MM.1S (cell line): ENCODE measurements around the gene MAP4K3.

Experiments used
- DNase-seq: peaks from one replicate; pipeline ENCODE4 v3.0.0-alpha.2; 2015
- H2AFZ ChIP-seq: fragments of 300-600 bp; sonication (generic); 2 replicates; pipeline ENCODE4 v1.6.0; 2016; ENCODE audit warnings: antibody characterized with exemption, low read length
- H3F3A ChIP-seq: fragments of 300-600 bp; sonication (generic); 2 replicates; pipeline ENCODE4 v1.6.1; 2016; ENCODE audit warnings: mild to moderate bottlenecking, antibody characterized with exemption, low read length, moderate library complexity, mixed read lengths; ENCODE audit not compliant: insufficient read depth
- H3K27ac ChIP-seq: fragments of 300-600 bp; sonication (generic); 2 replicates; pipeline ENCODE4 v1.5.1; 2016; ENCODE audit warnings: mild to moderate bottlenecking, low read length
- H3K27me3 ChIP-seq: fragments of 300-600 bp; sonication (generic); replicated peaks from 2 replicates; pipeline ENCODE4 v1.6.0; 2016; ENCODE audit warnings: low read length; ENCODE audit not compliant: insufficient read depth
- H3K36me3 ChIP-seq: fragments of 300-600 bp; sonication (generic); replicated peaks from 2 replicates; pipeline ENCODE4 v1.6.1; 2016; ENCODE audit warnings: mild to moderate bottlenecking, low read length, mixed read lengths; ENCODE audit not compliant: insufficient read depth
- H3K4me1 ChIP-seq: fragments of 300-600 bp; sonication (generic); 2 replicates; pipeline ENCODE4 v1.6.1; 2016; ENCODE audit warnings: low read length, mixed read lengths
- H3K4me2 ChIP-seq: fragments of 300-600 bp; sonication (generic); 2 replicates; pipeline ENCODE4 v1.6.0; 2016; ENCODE audit warnings: low read depth, low read length
- H3K4me3 ChIP-seq: fragments of 300-600 bp; sonication (generic); 2 replicates; pipeline ENCODE4 v1.5.1; 2016; ENCODE audit warnings: low read length, mixed read lengths
- H3K79me2 ChIP-seq: fragments of 300-600 bp; sonication (generic); 2 replicates; pipeline ENCODE4 v1.6.1; 2016; ENCODE audit warnings: mixed run types, low read length, mixed read lengths
- H3K9ac ChIP-seq: fragments of 300-600 bp; sonication (generic); 2 replicates; pipeline ENCODE4 v1.6.1; 2016; ENCODE audit warnings: low read length, mixed read lengths
- H3K9me2 ChIP-seq: fragments of 300-600 bp; sonication (generic); replicated peaks from 2 replicates; pipeline ENCODE4 v1.6.1; 2016; ENCODE audit warnings: mild to moderate bottlenecking, low read length, mixed read lengths; ENCODE audit not compliant: insufficient read depth
- H3K9me3 ChIP-seq: fragments of 300-600 bp; sonication (generic); replicated peaks from 2 replicates; pipeline ENCODE4 v1.6.1; 2016; ENCODE audit warnings: mild to moderate bottlenecking, low read length, mixed read lengths; ENCODE audit not compliant: insufficient read depth
- H4K20me1 ChIP-seq: fragments of 300-600 bp; sonication (generic); 2 replicates; pipeline ENCODE4 v1.6.1; 2016; ENCODE audit warnings: mild to moderate bottlenecking, low read length, moderate library complexity, mixed read lengths; ENCODE audit not compliant: insufficient read depth
- EZH2 ChIP-seq: fragments of 300-600 bp; sonication (generic); optimal IDR thresholded peaks from 2 replicates; pipeline ENCODE3; 2017; ENCODE audit warnings: low read depth, mild to moderate bottlenecking, antibody characterized with exemption, low read length, mixed read lengths
- EZH2phosphoT487 ChIP-seq: fragments of 300-600 bp; sonication (generic); IDR thresholded peaks from 2 replicates; pipeline ENCODE4 v1.6.1; 2018; ENCODE audit warnings: antibody characterized with exemption, low read length
- TF ChIP-seq, protein P1 (sequence below): fragments of 300-600 bp; sonication (generic); IDR thresholded peaks from 2 replicates; pipeline ENCODE4 v1.5.1; 2016; ENCODE audit warnings: antibody characterized with exemption, low read length, mixed read lengths

MAP4K3 gene

DNA sequence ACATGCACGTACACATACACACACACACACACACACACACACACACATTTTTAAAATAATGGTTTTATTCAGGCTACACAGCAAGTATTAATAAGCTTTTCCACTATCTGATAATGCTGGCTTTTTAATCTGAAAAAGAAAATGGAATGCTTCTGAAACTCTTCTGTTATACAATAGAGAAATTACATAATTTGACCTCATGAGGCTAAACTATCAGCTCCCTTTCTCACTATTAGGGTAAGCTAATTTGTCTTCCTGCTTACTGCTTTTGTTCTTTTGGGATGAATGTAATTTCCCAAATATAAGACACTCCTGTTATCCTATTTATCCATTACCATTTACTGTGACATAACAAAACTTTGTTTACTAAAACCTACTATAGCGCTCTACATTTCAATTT lies 41.8 kb downstream of the MAP4K3 start:
- no peak overlapping the region for H3K4me2 ChIP-seq

DNA sequence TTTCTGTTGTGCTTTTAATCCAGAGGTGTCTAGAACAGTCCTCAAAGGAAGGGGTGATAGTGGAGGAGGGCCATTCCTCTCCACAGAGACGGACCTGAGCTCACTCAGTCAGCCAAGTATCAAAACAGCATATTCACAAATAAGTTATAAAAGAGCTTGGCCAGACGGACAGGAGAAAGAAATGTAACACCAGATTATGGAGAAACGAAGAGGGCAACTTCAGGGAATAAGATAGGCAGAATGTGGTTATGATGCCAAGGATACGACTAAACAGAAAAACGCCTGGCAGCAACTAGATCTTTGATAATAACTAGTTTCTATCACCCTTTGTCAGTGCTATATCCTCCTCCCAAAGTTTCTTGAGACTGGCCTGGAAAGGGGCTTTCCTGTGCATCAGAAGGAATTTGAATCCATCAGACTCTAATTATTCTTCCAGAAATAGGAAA lies 42.5 kb downstream of the MAP4K3 start:
- DNase-seq, result no peak
- Histone ChIP-seq H3K9me2 (no peaks in the 10 kb centered on the region), H3F3A (no peaks in the 10 kb centered on the region; the same call in 1 of the 2 replicates), H3K79me2 (peaks cover 85% of the 10 kb centered on the region), H3K27me3 (no peaks in the 10 kb centered on the region), H3K27ac (no peak overlapping the region), H3K9me3 (no peaks in the 10 kb centered on the region), H2AFZ (no peak overlapping the region), H3K9ac (no peak overlapping the region), H3K36me3 (no peaks in the 10 kb centered on the region), H4K20me1 (0 out of 2 replicates have a peak, but pooled peaks cover 4% of the 10 kb centered on the region), H3K4me3 (no peak overlapping the region), H3K4me1 (no peaks in the 10 kb centered on the region), H3K4me2 (no peak overlapping the region)
- TF ChIP-seq, protein P1, sequence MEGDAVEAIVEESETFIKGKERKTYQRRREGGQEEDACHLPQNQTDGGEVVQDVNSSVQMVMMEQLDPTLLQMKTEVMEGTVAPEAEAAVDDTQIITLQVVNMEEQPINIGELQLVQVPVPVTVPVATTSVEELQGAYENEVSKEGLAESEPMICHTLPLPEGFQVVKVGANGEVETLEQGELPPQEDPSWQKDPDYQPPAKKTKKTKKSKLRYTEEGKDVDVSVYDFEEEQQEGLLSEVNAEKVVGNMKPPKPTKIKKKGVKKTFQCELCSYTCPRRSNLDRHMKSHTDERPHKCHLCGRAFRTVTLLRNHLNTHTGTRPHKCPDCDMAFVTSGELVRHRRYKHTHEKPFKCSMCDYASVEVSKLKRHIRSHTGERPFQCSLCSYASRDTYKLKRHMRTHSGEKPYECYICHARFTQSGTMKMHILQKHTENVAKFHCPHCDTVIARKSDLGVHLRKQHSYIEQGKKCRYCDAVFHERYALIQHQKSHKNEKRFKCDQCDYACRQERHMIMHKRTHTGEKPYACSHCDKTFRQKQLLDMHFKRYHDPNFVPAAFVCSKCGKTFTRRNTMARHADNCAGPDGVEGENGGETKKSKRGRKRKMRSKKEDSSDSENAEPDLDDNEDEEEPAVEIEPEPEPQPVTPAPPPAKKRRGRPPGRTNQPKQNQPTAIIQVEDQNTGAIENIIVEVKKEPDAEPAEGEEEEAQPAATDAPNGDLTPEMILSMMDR, result no peak
- TF ChIP-seq EZH2phosphoT487, result no peak
- TF ChIP-seq EZH2, result no peak

More for the DNA sequence above, 41.8 kb downstream of the MAP4K3 start:
- Histone ChIP-seq H3K4me3 (no peak overlapping the region), H3F3A (no peaks in the 10 kb centered on the region; the same call in 1 of the 2 replicates), H3K36me3 (no peaks in the 10 kb centered on the region), H3K9ac (no peak overlapping the region), H3K9me3 (no peaks in the 10 kb centered on the region), H3K27me3 (no peaks in the 10 kb centered on the region), H3K4me1 (no peaks in the 10 kb centered on the region), H3K27ac (no peak overlapping the region), H4K20me1 (0 out of 2 replicates have a peak, but pooled peaks cover 4% of the 10 kb centered on the region), H2AFZ (no peak overlapping the region), H3K9me2 (no peaks in the 10 kb centered on the region), H3K79me2 (peaks cover 85% of the 10 kb centered on the region)
- DNase-seq, result no peak
- TF ChIP-seq EZH2phosphoT487 (no peak), EZH2 (no peak)
- TF ChIP-seq, protein P1, result no peak

DNA sequence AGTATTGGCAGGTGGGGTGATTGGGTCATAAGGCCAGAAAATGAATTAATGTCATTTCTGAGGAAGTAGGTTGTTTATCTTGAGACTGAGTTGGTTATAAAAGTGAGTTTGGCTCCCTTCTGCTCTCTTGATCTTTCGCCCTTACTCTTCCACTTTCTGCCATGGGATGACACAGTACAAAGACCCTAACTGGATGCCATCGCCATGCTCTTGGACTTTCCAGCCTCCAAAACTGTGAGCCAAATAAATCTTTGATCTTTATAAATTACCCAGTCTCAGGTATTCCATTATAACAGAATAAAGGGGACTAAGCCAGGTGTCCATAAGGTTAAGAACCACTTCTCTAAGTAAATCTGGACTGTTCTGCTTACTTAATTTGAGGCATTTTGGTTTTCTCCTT lies 44.4 kb downstream of the MAP4K3 start:
- Histone ChIP-seq H3K4me2 (no peak overlapping the region), H3K4me1 (no peaks in the 10 kb centered on the region), H3K9me2 (no peaks in the 10 kb centered on the region), H3K4me3 (no peak overlapping the region), H3K36me3 (no peaks in the 10 kb centered on the region), H3K27me3 (no peaks in the 10 kb centered on the region), H3F3A (no peaks in the 10 kb centered on the region; the same call in 1 of the 2 replicates), H2AFZ (no peak overlapping the region), H3K9me3 (no peaks in the 10 kb centered on the region), H4K20me1 (0 out of 2 replicates have a peak, but pooled peaks cover 4% of the 10 kb centered on the region), H3K79me2 (peaks cover 86% of the 10 kb centered on the region), H3K27ac (no peak overlapping the region), H3K9ac (no peak overlapping the region)
- TF ChIP-seq, protein P1, result no peak
- TF ChIP-seq EZH2 (no peak), EZH2phosphoT487 (no peak)
- no peak for DNase-seq
